ES-I3 (cell line): ENCODE results near the gene CASP8AP2.
"Not testable (repeated sequence)": the region's sequence is repeated elsewhere in the genome, so short reads cannot be mapped to it uniquely, and the experiment has no call there.

ENCODE experiments used
- H3K36me3 ChIP-seq: 2 replicates; pipeline ENCODE4 v1.6.1; 2013; ENCODE audit warnings: mild to moderate bottlenecking, low read length, control low read depth, moderate library complexity; ENCODE audit not compliant: insufficient read depth
- H3K4me1 ChIP-seq: 2 replicates; pipeline ENCODE4 v1.6.1; 2013; ENCODE audit warnings: mild to moderate bottlenecking, control low read depth, low read length; ENCODE audit not compliant: insufficient read depth
- H3K9ac ChIP-seq: 2 replicates; pipeline ENCODE4 v1.6.1; 2013; ENCODE audit warnings: low read depth, mild to moderate bottlenecking, low read length, moderate library complexity
- H3K9me3 ChIP-seq: 2 replicates; pipeline ENCODE4 v1.6.1; 2013; ENCODE audit warnings: mild to moderate bottlenecking, low read length, moderate library complexity; ENCODE audit not compliant: control insufficient read depth, insufficient read depth

The CASP8AP2 gene

GRCh38 chr6:89799756-89800155 is 29.9 kb upstream of the CASP8AP2 start:
- peaks cover 19% of the 10 kb centered on the region for H3K4me1 ChIP-seq
- H3K9ac ChIP-seq: no peak overlapping the region
- peaks cover 18% of the 10 kb centered on the region; the same call in 1 of the 2 replicates for H3K36me3 ChIP-seq

GRCh38 chr6:89803271-89803670 is 26.4 kb upstream of the CASP8AP2 start:
- Histone ChIP-seq H3K36me3 (peaks cover 9% of the 10 kb centered on the region; the same call in 1 of the 2 replicates), H3K4me1 (peaks cover 31% of the 10 kb centered on the region), H3K9me3 (no peaks in the 10 kb centered on the region), H3K9ac (no peak overlapping the region)

More at GRCh38 chr6:89799756-89800155, 29.9 kb upstream of the CASP8AP2 start:
- H3K9me3 ChIP-seq: no peaks in the 10 kb centered on the region

- Histone ChIP-seq H3K9ac (no peak overlapping the region), H3K36me3 (peaks cover 2% of the 10 kb centered on the region; the same call in 1 of the 2 replicates), H3K4me1 (peaks cover 15% of the 10 kb centered on the region), H3K9me3 (no peaks in the 10 kb centered on the region)
These were observed 23.8 kb upstream of the CASP8AP2 start for GRCh38 chr6:89805814-89806371.

- Histone ChIP-seq H3K36me3 (no peaks in the 10 kb centered on the region; the same call in 1 of the 2 replicates), H3K4me1 (peaks cover 12% of the 10 kb centered on the region), H3K9ac (no peak overlapping the region), H3K9me3 (no peaks in the 10 kb centered on the region)
These were observed 22.1 kb upstream of the CASP8AP2 start for GRCh38 chr6:89807581-89807980.

- not testable (repeated sequence) for H3K36me3 ChIP-seq, H3K9me3 ChIP-seq, H3K9ac ChIP-seq
- H3K4me1 ChIP-seq: peaks cover 17% of the 10 kb centered on the region; the same call in 1 of the 2 replicates
These were observed 16.3 kb upstream of the CASP8AP2 start for GRCh38 chr6:89813422-89813821.

- peak overlapping the region; percentile 97 for H3K9ac ChIP-seq
- peaks cover 4% of the 10 kb centered on the region; the same call in 1 of the 2 replicates for H3K36me3 ChIP-seq
- peaks cover 17% of the 10 kb centered on the region; the same call in 1 of the 2 replicates for H3K4me1 ChIP-seq
These were observed 12.2 kb upstream of the CASP8AP2 start for GRCh38 chr6:89817481-89817880.

GRCh38 chr6:89818977-89819335 is 10.7 kb upstream of the CASP8AP2 start:
- Histone ChIP-seq H3K9me3 (no peaks in the 10 kb centered on the region), H3K9ac (peak overlapping the region; percentile 97), H3K4me1 (peaks cover 14% of the 10 kb centered on the region; the same call in 1 of the 2 replicates), H3K36me3 (peaks cover 4% of the 10 kb centered on the region; the same call in 1 of the 2 replicates)

More at GRCh38 chr6:89817481-89817880, 12.2 kb upstream of the CASP8AP2 start:
- no peaks in the 10 kb centered on the region for H3K9me3 ChIP-seq

GRCh38 chr6:89819336-89820130 is 10.1 kb upstream of the CASP8AP2 start, which contains the start of gene MDN1:
Gene MDN1 (minus strand): TSS chr6:89819794. CDS start chr6:89819607, 187 bp downstream.
- Histone ChIP-seq H3K4me1 (peaks cover 14% of the 10 kb centered on the region; the same call in 1 of the 2 replicates), H3K9ac (peak within 1 kb of the TSS; percentile 97), H3K9me3 (no peaks in the 10 kb centered on the region), H3K36me3 (peaks cover 4% of the 10 kb centered on the region; the same call in 1 of the 2 replicates)

- Histone ChIP-seq H3K9ac (no peak overlapping the region), H3K4me1 (peaks cover 3% of the 10 kb centered on the region; the same call in 1 of the 2 replicates), H3K36me3 (no peaks in the 10 kb centered on the region), H3K9me3 (no peaks in the 10 kb centered on the region)
These were observed 3.6 kb upstream of the CASP8AP2 start for GRCh38 chr6:89826029-89826528.

- H3K9me3 ChIP-seq, H3K4me1 ChIP-seq: not testable (repeated sequence)
- Histone ChIP-seq H3K36me3 (peaks cover 11% of the 10 kb centered on the region), H3K9ac (peak overlapping the region; percentile 63)
These were observed 1.1 kb upstream of the CASP8AP2 start for GRCh38 chr6:89828475-89828987.

- H3K9me3 ChIP-seq: no peaks in the 10 kb centered on the region
- H3K36me3 ChIP-seq: peaks cover 11% of the 10 kb centered on the region
- peaks cover 3% of the 10 kb centered on the region; the same call in 1 of the 2 replicates for H3K4me1 ChIP-seq
- H3K9ac ChIP-seq: peak overlapping the region; percentile 63
These were observed 650 bp upstream of the CASP8AP2 start for GRCh38 chr6:89828988-89829471.

- H3K9me3 ChIP-seq: no peaks in the 10 kb centered on the region
- peaks cover 3% of the 10 kb centered on the region; the same call in 1 of the 2 replicates for H3K4me1 ChIP-seq
- peak overlapping the region; percentile 94 for H3K9ac ChIP-seq
- peaks cover 11% of the 10 kb centered on the region for H3K36me3 ChIP-seq
These were observed 610 bp downstream of the CASP8AP2 start for GRCh38 chr6:89830170-89830809.

GRCh38 chr6:89834884-89835792 is 5.5 kb downstream of the CASP8AP2 start:
- Histone ChIP-seq H3K4me1 (no peaks in the 10 kb centered on the region), H3K36me3 (peaks cover 15% of the 10 kb centered on the region), H3K9ac (no peak overlapping the region), H3K9me3 (no peaks in the 10 kb centered on the region)
